ENCODE data around the gene KLHL34.

KLHL34 gene

GRCh38 chrX:21645886-21646285 is 12.2 kb downstream of the KLHL34 start:
- no peak for DNase-seq

DNA sequence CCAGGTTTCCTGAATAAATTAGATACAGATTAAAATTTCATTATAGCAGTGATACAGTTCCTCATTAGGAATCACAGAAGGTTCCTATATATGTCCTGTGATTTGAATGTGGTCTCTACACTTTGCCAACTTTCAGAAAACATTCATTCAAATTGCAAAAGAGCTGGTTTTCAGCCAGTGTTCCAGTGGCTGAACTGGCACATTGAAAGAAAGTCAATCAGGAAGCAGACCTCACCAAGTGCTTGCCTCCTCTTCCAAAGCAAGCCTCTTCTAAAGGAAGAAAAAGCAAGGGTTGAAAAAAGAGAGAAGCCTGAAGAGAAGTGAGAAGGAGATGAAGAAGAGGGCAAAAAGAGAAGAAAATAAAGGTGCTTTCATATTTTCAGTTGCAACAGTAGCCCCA is 12.7 kb downstream of the KLHL34 start:
- DNase-seq: no peak

DNA sequence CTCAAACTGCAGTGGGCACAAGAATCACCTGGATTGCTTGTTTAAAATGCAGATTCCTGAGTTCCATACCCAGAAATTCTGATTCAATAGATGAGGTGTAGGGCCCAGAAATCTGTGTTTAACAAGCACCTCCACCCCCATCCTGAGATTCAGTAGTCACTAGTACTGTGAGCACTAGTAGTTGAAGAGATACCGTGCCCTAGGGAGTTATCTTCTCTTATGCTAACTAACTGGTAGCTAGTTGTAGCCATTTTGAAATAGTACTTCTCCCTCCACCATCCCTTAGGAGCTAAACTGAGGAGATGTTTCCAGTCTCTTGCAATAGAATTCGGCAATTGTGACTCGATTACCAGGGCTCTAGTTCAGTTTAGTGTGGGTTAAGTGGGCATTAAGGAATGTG is 18.4 kb downstream of the KLHL34 start:
- DNase-seq: no peak

DNA sequence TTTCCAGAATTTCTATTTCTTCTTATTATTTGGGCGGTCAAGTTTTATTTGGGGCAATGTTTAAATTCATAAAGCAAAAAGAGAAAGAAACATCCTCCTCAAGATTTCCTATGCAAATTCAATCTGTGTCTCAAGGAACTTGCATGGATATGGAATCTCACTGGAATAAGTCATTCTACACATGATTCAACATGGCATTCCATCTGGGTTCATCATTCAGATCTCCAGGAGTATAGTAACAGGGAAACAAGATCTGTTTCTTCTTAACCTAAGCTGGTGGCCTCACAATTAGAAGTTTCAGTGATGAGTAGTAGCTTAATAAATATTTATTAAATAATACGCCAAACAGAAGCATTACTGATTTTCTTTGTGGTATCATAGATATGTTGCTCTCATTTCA is 19.8 kb downstream of the KLHL34 start:
- no peak for DNase-seq

GRCh38 chrX:21632027-21632426 is 26.1 kb downstream of the KLHL34 start:
- DNase-seq: no peak

GRCh38 chrX:21623778-21624501 is 34.2 kb downstream of the KLHL34 start:
- no peak for DNase-seq

DNA sequence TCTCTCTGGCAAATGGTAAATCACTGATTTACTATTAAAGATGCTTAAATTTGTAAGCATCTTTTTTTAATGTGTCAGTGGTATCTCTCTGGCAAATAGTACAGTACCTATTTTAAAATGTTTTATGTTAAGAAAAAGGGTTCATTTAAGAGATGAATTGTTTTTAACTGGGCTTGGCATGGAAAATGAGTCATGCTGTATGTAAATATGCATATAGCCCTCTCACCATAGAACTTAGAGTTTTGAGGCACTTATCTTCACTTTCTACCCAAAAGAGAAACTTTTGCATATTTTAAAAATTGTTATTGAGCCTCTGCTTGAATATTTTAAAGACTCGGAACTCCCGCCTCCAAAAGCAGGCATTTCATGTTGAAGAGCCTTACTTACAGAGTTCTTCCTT is 37.9 kb downstream of the KLHL34 start:
- DNase-seq: no peak

DNA sequence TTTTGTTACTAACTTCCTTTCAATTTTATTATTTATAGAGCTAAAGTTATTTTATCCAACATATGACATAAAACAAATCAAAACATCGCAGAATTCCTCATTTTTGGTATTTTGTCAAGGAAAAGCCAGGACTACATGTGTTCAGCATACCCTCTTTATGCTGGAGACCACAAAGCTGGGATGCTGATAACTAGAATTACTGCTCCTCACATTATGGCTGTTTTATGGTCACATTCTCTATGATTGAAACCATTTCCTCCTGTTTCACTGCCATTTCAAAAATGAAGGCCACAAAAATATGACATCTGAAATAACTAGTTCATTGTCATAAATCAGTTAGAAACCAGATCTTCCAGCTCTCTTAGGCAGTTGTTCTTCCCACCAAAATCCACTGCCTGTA is 41.7 kb downstream of the KLHL34 start:
- no peak for DNase-seq

GRCh38 chrX:21612154-21612553 is 46.0 kb downstream of the KLHL34 start:
- DNase-seq: no peak

GRCh38 chrX:21610168-21610567 is 48.0 kb downstream of the KLHL34 start:
- DNase-seq: no peak

GRCh38 chrX:21606002-21606401 is 52.1 kb downstream of the KLHL34 start:
- no peak for DNase-seq

All from CD4-positive, alpha-beta T cell treated with Interleukin-4 for 4 hours (primary cell).